Right atrium auricular region (tissue), 2 donors: ENCODE results near the gene CFAP410. TPM values are rescaled to one million over a fixed set of nuclear protein-coding genes. Genes with fewer than 3 reads are reported as not detected.

Source experiments
- DNase-seq: peaks from one replicate; pipeline ENCODE4 v3.0.0-alpha.2; 2019; ENCODE audit warnings: low spot score
- H3K27ac ChIP-seq, 2 donors: fragments of 200-600 bp; sonication (generic); 1 replicate in 1 of 2; 2 replicates in 1 of 2; pipeline ENCODE4 v1.5.1; 2016 to 2019
- H3K27me3 ChIP-seq, 2 donors: fragments of 200-600 bp; sonication (generic); one replicate each; pipeline versions ENCODE4 v1.5.1 to v1.6.0; 2017 to 2019
- H3K36me3 ChIP-seq: fragments of 200-600 bp; sonication (generic); one replicate; pipeline ENCODE4 v1.5.1; 2016
- H3K4me1 ChIP-seq, 2 donors: fragments of 200-600 bp; sonication (generic); one replicate each; pipeline versions ENCODE4 v1.5.1 to v1.6.0; 2017 to 2019
- H3K4me3 ChIP-seq, 2 donors: fragments of 200-600 bp; sonication (generic); 1 replicate in 1 of 2; 2 replicates in 1 of 2; pipeline ENCODE4 v1.5.1; 2017 to 2019; ENCODE audit warnings: mild to moderate bottlenecking in 1 of 2, moderate library complexity in 1 of 2
- H3K9me3 ChIP-seq, 2 donors: fragments of 200-600 bp; sonication (generic); one replicate each; pipeline ENCODE4 v1.5.1; 2019
- total RNA-seq, 2 donors: library from RNA; depleted of rRNA; stranded (reverse); fragments of >200 nt; gene quantifications; one replicate each; pipeline ENCODE4 v1.1.0, GENCODE V29; 2016
- TF ChIP-seq, protein P1 (sequence below), 2 donors: fragments of 200-600 bp; sonication (generic); IDR thresholded peaks; one replicate each; pipeline ENCODE4 v1.5.1; 2019; ENCODE audit warnings: antibody characterized with exemption in 2 of 2

CFAP410 gene
- total RNA-seq, 2 donors from 2014 or later: 21.4 to 23.2 TPM

DNA sequence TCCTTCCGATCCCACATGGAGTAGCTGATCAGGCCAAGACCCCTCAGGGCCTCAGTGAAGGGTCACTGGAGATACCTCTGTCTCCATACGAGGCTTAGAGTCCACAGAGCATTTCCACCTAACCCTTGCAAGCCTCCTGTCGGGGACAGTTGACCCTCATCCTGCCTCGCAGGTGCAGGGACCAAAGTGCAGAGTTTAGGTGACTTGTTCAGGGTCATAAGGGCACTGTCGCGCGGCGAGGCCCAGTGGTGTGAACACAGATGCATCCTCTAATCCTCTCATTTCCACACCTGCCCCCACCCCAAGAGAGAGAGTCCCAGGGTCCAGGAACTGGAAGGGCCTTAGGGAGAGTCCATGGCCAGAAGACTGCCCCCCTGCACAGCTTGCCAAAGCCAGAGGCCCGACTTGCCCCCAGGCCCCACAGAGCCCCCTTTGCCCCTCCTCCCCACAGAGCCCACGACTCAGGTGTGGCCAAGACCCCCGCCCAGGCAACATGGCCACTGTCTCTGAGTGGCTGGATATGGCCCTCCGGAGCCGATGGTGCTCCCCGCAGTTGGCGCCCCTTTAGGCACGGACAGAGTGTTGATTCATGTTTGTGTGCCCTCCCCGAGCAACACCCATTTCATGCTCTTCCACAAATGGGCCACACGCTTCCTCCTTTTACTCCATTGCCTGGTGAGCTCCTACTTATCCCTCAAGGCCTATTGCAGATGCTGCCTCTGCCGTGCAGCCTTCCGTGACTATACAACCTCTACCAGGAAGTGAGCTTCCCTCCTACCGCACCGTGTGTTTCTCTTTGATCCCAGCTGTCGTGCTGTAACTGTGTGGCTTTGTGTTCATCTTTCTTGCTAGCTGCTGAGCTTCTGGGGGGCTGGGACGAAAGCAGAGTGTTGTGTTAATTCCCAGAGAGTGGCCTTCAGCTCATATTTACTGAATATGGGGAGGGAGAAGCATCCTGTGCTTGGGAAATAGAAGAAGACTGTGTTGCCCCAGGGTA lies 15.9 kb upstream of the CFAP410 start:
- Histone ChIP-seq H3K36me3 (no peaks in the 10 kb centered on the region), H3K27me3 (peaks cover 0 to 3% of the 10 kb centered on the region in 2 donors), H3K4me3 (no peak overlapping the region), H3K4me1 (peaks cover 0 to 3% of the 10 kb centered on the region in 2 donors), H3K9me3 (no peaks in the 10 kb centered on the region), H3K27ac (no peak overlapping the region)
- DNase-seq: no peak
- TF ChIP-seq, protein P1, sequence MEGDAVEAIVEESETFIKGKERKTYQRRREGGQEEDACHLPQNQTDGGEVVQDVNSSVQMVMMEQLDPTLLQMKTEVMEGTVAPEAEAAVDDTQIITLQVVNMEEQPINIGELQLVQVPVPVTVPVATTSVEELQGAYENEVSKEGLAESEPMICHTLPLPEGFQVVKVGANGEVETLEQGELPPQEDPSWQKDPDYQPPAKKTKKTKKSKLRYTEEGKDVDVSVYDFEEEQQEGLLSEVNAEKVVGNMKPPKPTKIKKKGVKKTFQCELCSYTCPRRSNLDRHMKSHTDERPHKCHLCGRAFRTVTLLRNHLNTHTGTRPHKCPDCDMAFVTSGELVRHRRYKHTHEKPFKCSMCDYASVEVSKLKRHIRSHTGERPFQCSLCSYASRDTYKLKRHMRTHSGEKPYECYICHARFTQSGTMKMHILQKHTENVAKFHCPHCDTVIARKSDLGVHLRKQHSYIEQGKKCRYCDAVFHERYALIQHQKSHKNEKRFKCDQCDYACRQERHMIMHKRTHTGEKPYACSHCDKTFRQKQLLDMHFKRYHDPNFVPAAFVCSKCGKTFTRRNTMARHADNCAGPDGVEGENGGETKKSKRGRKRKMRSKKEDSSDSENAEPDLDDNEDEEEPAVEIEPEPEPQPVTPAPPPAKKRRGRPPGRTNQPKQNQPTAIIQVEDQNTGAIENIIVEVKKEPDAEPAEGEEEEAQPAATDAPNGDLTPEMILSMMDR (IDR thresholded peaks at IDR 0.05): no peak

DNA sequence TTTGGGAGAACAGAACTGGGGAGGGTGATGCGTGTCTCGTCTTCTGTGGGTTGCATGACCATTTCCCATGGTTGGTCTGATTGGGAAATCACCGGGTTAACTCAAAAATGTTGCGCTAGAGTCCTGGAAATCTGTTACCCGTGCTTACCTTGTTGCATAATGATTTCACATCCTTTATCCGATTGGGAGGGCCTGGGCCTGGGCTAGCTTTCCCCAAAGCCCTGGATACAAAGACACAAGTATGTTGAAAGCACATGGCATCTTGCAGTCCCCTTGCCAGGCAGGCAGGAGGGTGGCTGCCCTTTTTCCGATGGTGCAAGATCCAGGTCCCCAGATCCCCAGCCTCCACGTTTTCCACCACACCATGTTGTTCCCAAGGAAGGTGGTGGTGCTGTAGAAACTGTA lies 14.8 kb upstream of the CFAP410 start:
- no peak overlapping the region for H3K27ac ChIP-seq
- peaks cover 0 to 7% of the 10 kb centered on the region in 2 donors for H3K4me1 ChIP-seq
- no peaks in the 10 kb centered on the region for H3K36me3 ChIP-seq
- peaks cover 0 to 3% of the 10 kb centered on the region in 2 donors for H3K27me3 ChIP-seq
- TF ChIP-seq, protein P1 (IDR thresholded peaks at IDR 0.05): no peak
- DNase-seq: peak; percentile 67
- peak overlapping the region in 1 of 2 donors; percentile 11 for H3K4me3 ChIP-seq
- no peaks in the 10 kb centered on the region for H3K9me3 ChIP-seq

DNA sequence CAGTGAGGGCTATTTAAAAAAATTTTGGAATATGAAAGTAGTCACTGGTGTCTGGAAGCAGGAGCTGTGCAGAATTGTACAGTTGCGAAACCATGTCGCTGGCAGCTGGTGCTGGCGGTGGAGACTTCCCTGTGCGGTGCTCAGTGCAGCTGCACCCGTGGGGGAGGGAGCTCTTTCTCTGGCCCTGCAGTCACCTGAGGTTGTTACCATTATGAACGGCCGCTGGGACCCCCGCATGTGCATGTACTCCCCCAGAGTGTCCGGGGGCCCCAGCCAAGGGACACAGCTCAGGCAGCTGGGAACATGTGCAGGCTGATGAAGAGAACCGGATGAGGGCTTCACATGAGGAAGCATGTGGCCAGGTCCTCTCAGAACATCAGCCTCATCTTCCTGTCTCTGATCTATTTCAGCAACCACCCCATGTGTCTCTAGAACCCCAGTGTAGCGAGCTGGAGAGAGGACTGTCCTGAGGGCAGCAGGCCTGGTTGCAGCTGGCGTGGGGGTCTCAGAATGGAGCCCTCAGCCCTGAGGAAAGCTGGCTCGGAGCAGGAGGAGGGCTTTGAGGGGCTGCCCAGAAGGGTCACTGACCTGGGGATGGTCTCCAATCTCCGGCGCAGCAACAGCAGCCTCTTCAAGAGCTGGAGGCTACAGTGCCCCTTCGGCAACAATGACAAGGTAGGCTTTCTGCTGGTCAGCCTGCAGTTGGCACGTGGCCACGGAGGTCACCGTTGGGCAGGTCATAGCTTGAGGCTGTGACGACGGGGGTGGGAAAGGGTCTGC lies 14.2 kb upstream of the CFAP410 start, which contains the start of gene TRPM2:
Gene TRPM2, plus strand, starts transcription at position 431 of the 780 bp plus-strand sequence. Its CDS starts 80 bp downstream, at position 511.
- TF ChIP-seq, protein P1 (IDR thresholded peaks at IDR 0.05): no peak
- Histone ChIP-seq H3K9me3 (no peaks in the 10 kb centered on the region), H3K27ac (peak within 1 kb of the TSS in 1 of 2 donors; percentile 48), H3K4me1 (peaks cover 0 to 7% of the 10 kb centered on the region in 2 donors), H3K4me3 (peak within 1 kb of the TSS in 1 of 2 donors; percentile 11), H3K27me3 (peaks cover 0 to 3% of the 10 kb centered on the region in 2 donors), H3K36me3 (no peaks in the 10 kb centered on the region)
- DNase-seq: no peak

DNA sequence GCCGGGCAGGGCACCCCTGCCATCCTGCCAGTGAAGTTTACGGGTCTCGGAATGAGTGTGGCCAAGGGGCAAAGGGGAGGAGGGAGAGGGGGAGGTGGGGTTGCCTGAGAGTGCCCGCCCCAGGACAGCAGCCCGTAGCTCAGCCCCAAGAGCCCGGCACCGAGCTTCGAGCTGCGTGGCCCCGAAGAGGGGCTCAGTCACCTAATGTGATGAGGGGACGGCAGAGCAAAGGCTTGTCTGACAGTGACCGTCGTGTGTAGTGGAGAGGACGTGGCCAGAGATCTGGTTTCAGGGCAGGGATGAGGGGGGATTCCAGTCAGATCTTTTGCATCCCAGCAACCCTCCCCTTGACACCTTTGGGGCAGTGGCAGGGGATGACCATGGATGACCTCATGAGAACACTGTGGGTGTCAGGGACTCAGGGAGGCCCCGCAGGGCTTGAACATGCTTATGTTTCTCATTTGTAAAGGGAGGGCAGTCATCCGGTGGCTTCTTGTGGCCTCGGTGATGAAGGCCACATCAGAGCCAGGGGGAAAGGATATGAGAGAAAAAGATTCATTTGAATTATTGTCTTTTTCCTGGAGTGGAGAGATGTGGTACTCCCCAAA lies 13.2 kb upstream of the CFAP410 start:
- Histone ChIP-seq H3K4me3 (no peak overlapping the region), H3K27ac (peak overlapping the region in 1 of 2 donors; percentile 48), H3K4me1 (peaks cover 0 to 7% of the 10 kb centered on the region in 2 donors), H3K36me3 (no peaks in the 10 kb centered on the region), H3K9me3 (no peaks in the 10 kb centered on the region), H3K27me3 (peaks cover 0 to 3% of the 10 kb centered on the region in 2 donors)
- no peak for DNase-seq
- TF ChIP-seq, protein P1 (IDR thresholded peaks at IDR 0.05): no peak

DNA sequence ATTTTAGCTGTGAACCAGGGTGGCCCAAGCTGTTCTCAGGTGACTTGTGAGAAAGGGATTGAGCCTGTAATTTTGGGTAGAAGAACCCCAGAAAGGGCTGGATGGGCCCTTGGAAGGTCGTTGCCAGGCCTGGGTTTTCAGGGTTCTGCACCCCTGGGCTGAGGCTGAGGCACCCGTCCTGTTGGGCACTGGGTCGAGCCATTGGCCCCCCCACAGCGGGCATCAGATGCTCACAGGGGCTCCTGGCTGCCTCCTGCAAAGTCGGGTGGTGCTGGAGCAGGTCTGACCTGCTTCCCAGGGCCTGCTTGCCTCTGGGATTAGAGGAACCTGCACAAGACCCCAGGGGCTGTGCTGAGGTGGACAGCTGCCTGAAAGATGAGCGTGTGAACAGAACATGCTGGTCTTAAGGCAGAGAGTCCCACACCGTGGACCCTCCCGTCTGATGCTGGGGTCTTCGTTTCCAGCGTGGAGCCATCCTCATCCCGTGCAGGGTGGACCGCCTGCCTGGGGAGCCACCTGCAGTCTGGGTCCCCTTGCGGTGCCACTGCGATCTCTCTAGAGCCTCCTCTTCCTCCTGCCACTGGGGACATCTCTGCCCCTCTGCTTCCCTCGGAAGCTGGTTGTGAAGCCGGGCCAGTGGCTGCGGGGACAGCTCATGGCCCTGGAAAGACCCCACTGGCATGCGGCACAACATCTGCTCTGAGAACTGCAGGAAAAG lies 12.5 kb upstream of the CFAP410 start:
- no peaks in the 10 kb centered on the region for H3K9me3 ChIP-seq
- H3K36me3 ChIP-seq: no peaks in the 10 kb centered on the region
- peaks cover 0 to 7% of the 10 kb centered on the region in 2 donors for H3K4me1 ChIP-seq
- DNase-seq: no peak
- H3K4me3 ChIP-seq: no peak overlapping the region
- TF ChIP-seq, protein P1 (IDR thresholded peaks at IDR 0.05): no peak
- no peak overlapping the region for H3K27ac ChIP-seq
- H3K27me3 ChIP-seq: peaks cover 0 to 3% of the 10 kb centered on the region in 2 donors
